Stimulated activated naive B cell treated with anti-CD40 and anti-IgM and Interleukin-4, amounts not matched to agents 10 μg/mL and 1 μg/mL and 100 μg/mL, for 72 hours (primary cell): ENCODE results near the gene OR2M3.
A peak's percentile ranks its signal among the peaks of the same experiment; 100 is the strongest.
"Not testable (repeated sequence)": the region's sequence is repeated elsewhere in the genome, so short reads cannot be mapped to it uniquely, and the experiment has no call there.

Source experiments
- ATAC-seq, 2 donors: fragments of 150-1000 bp; cut with Tn5 transposase; replicated peaks; 2 replicates each; pipeline ENCODE4 v1.10.0; 2021; ENCODE audit warnings: moderate library complexity in 1 of 2
- DNase-seq: peaks from one replicate; pipeline ENCODE4 v3.0.0; 2021
- H3K27ac Mint-ChIP-seq: one replicate; pipeline ENCODE4 v1.8.0; 2022; ENCODE audit warnings: mild to moderate bottlenecking, mixed read lengths
- H3K27me3 Mint-ChIP-seq, 2 donors: one replicate each; pipeline ENCODE4 v1.8.0; 2022; ENCODE audit warnings: mixed read lengths in 2 of 2
- H3K36me3 Mint-ChIP-seq, 2 donors: one replicate each; pipeline ENCODE4 v1.8.0; 2022; ENCODE audit warnings: mixed read lengths in 2 of 2, mild to moderate bottlenecking in 1 of 2
- H3K4me1 Mint-ChIP-seq, 2 donors: one replicate each; pipeline ENCODE4 v1.8.0; 2022; ENCODE audit warnings: mixed read lengths in 2 of 2, mild to moderate bottlenecking in 1 of 2
- H3K4me3 Mint-ChIP-seq, 2 donors: one replicate each; pipeline ENCODE4 v1.8.0; 2022; ENCODE audit warnings: mild to moderate bottlenecking in 2 of 2, mixed read lengths in 2 of 2, moderate library complexity in 1 of 2
- H3K9me3 Mint-ChIP-seq, 2 donors: one replicate each; pipeline ENCODE4 v1.8.0; 2022; ENCODE audit warnings: mixed read lengths in 2 of 2, mild to moderate bottlenecking in 1 of 2

Gene OR2M3

DNA sequence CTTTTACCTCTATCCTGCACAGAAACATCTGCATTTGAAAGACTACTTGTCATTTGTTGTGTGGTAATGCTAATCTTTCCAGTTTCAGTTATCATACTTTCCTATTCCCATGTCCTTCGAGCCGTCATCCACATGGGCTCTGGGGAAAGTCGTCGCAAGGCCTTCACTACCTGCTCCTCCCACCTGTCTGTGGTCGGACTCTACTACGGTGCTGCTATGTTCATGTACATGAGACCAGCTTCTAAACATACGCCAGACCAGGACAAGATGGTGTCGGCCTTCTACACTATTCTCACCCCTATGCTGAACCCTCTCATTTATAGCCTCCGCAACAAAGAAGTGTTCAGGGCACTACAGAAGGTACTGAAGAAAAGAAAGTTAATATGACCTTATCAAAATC lies 42.4 kb downstream of the OR2M3 start:
- Mint-ChIP-seq H3K36me3 (no peaks in the 10 kb centered on the region), H3K4me3 (no peak overlapping the region), H3K27me3 (peaks cover 12 to 17% of the 10 kb centered on the region in 2 donors), H3K27ac (no peak overlapping the region), H3K4me1 (peaks cover 3 to 5% of the 10 kb centered on the region in 2 donors), H3K9me3 (peaks cover 0 to 2% of the 10 kb centered on the region in 2 donors)
- ATAC-seq, result no peak
- no peak for DNase-seq

DNA sequence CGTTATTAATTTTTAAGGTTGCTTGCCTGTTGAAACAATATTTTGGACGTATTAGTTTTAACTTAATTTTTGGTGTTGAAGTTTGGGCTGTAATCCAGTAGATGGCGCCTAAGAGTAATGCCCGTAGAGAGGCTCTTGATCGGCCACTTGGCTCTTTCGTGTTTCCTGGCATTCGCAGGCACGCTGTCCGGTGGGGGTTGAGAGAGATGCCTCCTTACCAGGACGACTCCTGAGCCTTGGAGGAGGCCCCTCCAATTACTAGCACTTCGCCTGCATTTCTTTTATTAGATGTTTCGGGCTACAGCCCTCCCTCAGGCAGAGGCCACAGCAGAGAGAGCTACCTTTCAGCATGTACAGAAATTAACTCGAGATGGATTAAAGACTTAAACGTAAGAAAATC lies 46.1 kb downstream of the OR2M3 start:
- peak; percentile 14 for DNase-seq

DNA sequence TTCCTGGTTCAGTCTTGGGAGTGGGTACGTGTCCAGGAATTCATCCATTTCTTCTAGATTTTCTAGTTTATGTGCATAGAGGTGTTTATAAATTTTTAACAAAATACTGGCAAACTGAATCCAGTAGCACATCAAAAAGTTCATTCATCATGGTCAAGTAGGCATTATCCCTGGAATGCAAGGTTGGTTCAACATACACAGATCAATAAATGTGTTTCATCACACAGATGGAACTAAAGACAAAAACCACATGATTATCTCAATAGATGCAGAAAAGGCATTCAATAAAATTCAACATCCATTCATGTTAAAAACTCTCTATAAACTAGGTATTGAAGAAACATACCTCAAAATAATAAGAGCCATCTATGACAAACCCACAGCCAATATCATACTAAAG lies 62.2 kb downstream of the OR2M3 start:
- not testable (repeated sequence) for H3K27me3 Mint-ChIP-seq, H3K4me1 Mint-ChIP-seq, ATAC-seq, H3K27ac Mint-ChIP-seq, DNase-seq, H3K36me3 Mint-ChIP-seq, H3K4me3 Mint-ChIP-seq
- peaks cover 13 to 23% of the 10 kb centered on the region in 2 donors for H3K9me3 Mint-ChIP-seq

More for the DNA sequence above, 46.1 kb downstream of the OR2M3 start:
- Mint-ChIP-seq H3K4me3 (peak overlapping the region; percentile 56 to 76), H3K27ac (peak overlapping the region; percentile 65), H3K4me1 (peaks cover 3 to 5% of the 10 kb centered on the region in 2 donors), H3K9me3 (peaks cover 0 to 3% of the 10 kb centered on the region in 2 donors), H3K36me3 (no peaks in the 10 kb centered on the region), H3K27me3 (peaks cover 15 to 17% of the 10 kb centered on the region in 2 donors)
- ATAC-seq, result peak in 1 of 2 donors; percentile 58
